ENCODE measurements around the gene RCVRN. TPM values are rescaled to one million over a fixed set of nuclear protein-coding genes. Genes with fewer than 3 reads are reported as not detected.

Gene RCVRN
- total RNA-seq, 2 experiments from 2014 or later = not detected

GRCh38 chr17:9893411-9894012 is 11.6 kb downstream of the RCVRN start:
- no peaks in the 10 kb centered on the region for H3K36me3 Mint-ChIP-seq
- no peak for DNase-seq
- H3K9me3 Mint-ChIP-seq = no peaks in the 10 kb centered on the region
- H3K27me3 Mint-ChIP-seq = peaks cover 11% of the 10 kb centered on the region
- no peak overlapping the region for H3K4me3 Mint-ChIP-seq
- no peak overlapping the region for H3K27ac Mint-ChIP-seq
- no peaks in the 10 kb centered on the region for H3K4me1 Mint-ChIP-seq

GRCh38 chr17:9890124-9890523 is 14.9 kb downstream of the RCVRN start:
- H3K4me3 Mint-ChIP-seq = no peak overlapping the region
- H3K9me3 Mint-ChIP-seq = no peaks in the 10 kb centered on the region
- no peaks in the 10 kb centered on the region for H3K4me1 Mint-ChIP-seq
- no peaks in the 10 kb centered on the region for H3K36me3 Mint-ChIP-seq
- H3K27me3 Mint-ChIP-seq = peaks cover 5% of the 10 kb centered on the region
- H3K27ac Mint-ChIP-seq = no peak overlapping the region
- peak; percentile 8 for DNase-seq

- no peak for DNase-seq
- no peaks in the 10 kb centered on the region for H3K36me3 Mint-ChIP-seq
- H3K27me3 Mint-ChIP-seq = no peaks in the 10 kb centered on the region
- H3K4me3 Mint-ChIP-seq = no peak overlapping the region
- peaks cover 14% of the 10 kb centered on the region for H3K9me3 Mint-ChIP-seq
- no peaks in the 10 kb centered on the region for H3K4me1 Mint-ChIP-seq
- H3K27ac Mint-ChIP-seq = no peak overlapping the region
Observed at GRCh38 chr17:9887508-9887907, 17.6 kb downstream of the RCVRN start.

- no peak overlapping the region for H3K4me3 Mint-ChIP-seq
- H3K9me3 Mint-ChIP-seq = peaks cover 22% of the 10 kb centered on the region
- H3K36me3 Mint-ChIP-seq = no peaks in the 10 kb centered on the region
- no peaks in the 10 kb centered on the region for H3K4me1 Mint-ChIP-seq
- no peaks in the 10 kb centered on the region for H3K27me3 Mint-ChIP-seq
- no peak for DNase-seq
- no peak overlapping the region for H3K27ac Mint-ChIP-seq
Observed at GRCh38 chr17:9886141-9886930, 18.7 kb downstream of the RCVRN start.

- DNase-seq = no peak
- no peaks in the 10 kb centered on the region for H3K27me3 Mint-ChIP-seq
- peaks cover 22% of the 10 kb centered on the region for H3K9me3 Mint-ChIP-seq
- no peaks in the 10 kb centered on the region for H3K36me3 Mint-ChIP-seq
- no peaks in the 10 kb centered on the region for H3K4me1 Mint-ChIP-seq
- no peak overlapping the region for H3K4me3 Mint-ChIP-seq
- no peak overlapping the region for H3K27ac Mint-ChIP-seq
Observed at GRCh38 chr17:9883451-9883850, 21.6 kb downstream of the RCVRN start.

- Mint-ChIP-seq H3K9me3 (peaks cover 22% of the 10 kb centered on the region), H3K27me3 (no peaks in the 10 kb centered on the region), H3K36me3 (no peaks in the 10 kb centered on the region), H3K4me1 (no peaks in the 10 kb centered on the region), H3K27ac (no peak overlapping the region), H3K4me3 (no peak overlapping the region)
- DNase-seq = no peak
Observed at GRCh38 chr17:9880582-9880999, 24.5 kb downstream of the RCVRN start.

GRCh38 chr17:9878786-9879525 is 26.1 kb downstream of the RCVRN start:
- no peak for DNase-seq
- Mint-ChIP-seq H3K4me1 (no peaks in the 10 kb centered on the region), H3K4me3 (no peak overlapping the region), H3K27ac (no peak overlapping the region), H3K27me3 (no peaks in the 10 kb centered on the region), H3K36me3 (no peaks in the 10 kb centered on the region), H3K9me3 (peaks cover 18% of the 10 kb centered on the region)

GRCh38 chr17:9878356-9878755 is 26.7 kb downstream of the RCVRN start:
- H3K27ac Mint-ChIP-seq = no peak overlapping the region

GRCh38 chr17:9875441-9875840 is 29.6 kb downstream of the RCVRN start:
- no peak overlapping the region for H3K4me3 Mint-ChIP-seq
- no peaks in the 10 kb centered on the region for H3K9me3 Mint-ChIP-seq
- no peak for DNase-seq
- H3K27ac Mint-ChIP-seq = no peak overlapping the region
- no peaks in the 10 kb centered on the region for H3K4me1 Mint-ChIP-seq
- no peaks in the 10 kb centered on the region for H3K27me3 Mint-ChIP-seq
- no peaks in the 10 kb centered on the region for H3K36me3 Mint-ChIP-seq

More at GRCh38 chr17:9878356-9878755, 26.7 kb downstream of the RCVRN start:
- Mint-ChIP-seq H3K4me1 (no peaks in the 10 kb centered on the region), H3K4me3 (no peak overlapping the region), H3K27me3 (no peaks in the 10 kb centered on the region), H3K36me3 (no peaks in the 10 kb centered on the region), H3K9me3 (peaks cover 14% of the 10 kb centered on the region)
- DNase-seq = no peak

GRCh38 chr17:9874722-9875121 is 30.3 kb downstream of the RCVRN start:
- H3K27me3 Mint-ChIP-seq = no peaks in the 10 kb centered on the region
- H3K4me1 Mint-ChIP-seq = no peaks in the 10 kb centered on the region
- no peak overlapping the region for H3K27ac Mint-ChIP-seq
- H3K36me3 Mint-ChIP-seq = no peaks in the 10 kb centered on the region
- no peak overlapping the region for H3K4me3 Mint-ChIP-seq
- no peak for DNase-seq
- no peaks in the 10 kb centered on the region for H3K9me3 Mint-ChIP-seq

- Mint-ChIP-seq H3K9me3 (no peaks in the 10 kb centered on the region), H3K27ac (no peak overlapping the region), H3K4me3 (no peak overlapping the region), H3K27me3 (no peaks in the 10 kb centered on the region), H3K4me1 (no peaks in the 10 kb centered on the region), H3K36me3 (no peaks in the 10 kb centered on the region)
- no peak for DNase-seq
Observed at GRCh38 chr17:9872852-9873251, 32.2 kb downstream of the RCVRN start.

- Mint-ChIP-seq H3K9me3 (peaks cover 1% of the 10 kb centered on the region), H3K4me1 (no peaks in the 10 kb centered on the region), H3K27ac (no peak overlapping the region), H3K27me3 (no peaks in the 10 kb centered on the region), H3K4me3 (no peak overlapping the region), H3K36me3 (no peaks in the 10 kb centered on the region)
- DNase-seq = no peak
Observed at GRCh38 chr17:9868552-9868951, 36.5 kb downstream of the RCVRN start.

- no peak for DNase-seq
- H3K27ac Mint-ChIP-seq = no peak overlapping the region
- no peaks in the 10 kb centered on the region for H3K36me3 Mint-ChIP-seq
- H3K4me3 Mint-ChIP-seq = no peak overlapping the region
- no peaks in the 10 kb centered on the region for H3K27me3 Mint-ChIP-seq
- no peaks in the 10 kb centered on the region for H3K4me1 Mint-ChIP-seq
- peaks cover 8% of the 10 kb centered on the region for H3K9me3 Mint-ChIP-seq
Observed at GRCh38 chr17:9865586-9865985, 39.5 kb downstream of the RCVRN start.

GRCh38 chr17:9862949-9863348 is 42.1 kb downstream of the RCVRN start:
- H3K27ac Mint-ChIP-seq = no peak overlapping the region
- no peaks in the 10 kb centered on the region for H3K27me3 Mint-ChIP-seq
- H3K4me3 Mint-ChIP-seq = no peak overlapping the region
- DNase-seq = no peak
- H3K9me3 Mint-ChIP-seq = peaks cover 17% of the 10 kb centered on the region
- no peaks in the 10 kb centered on the region for H3K36me3 Mint-ChIP-seq
- H3K4me1 Mint-ChIP-seq = no peaks in the 10 kb centered on the region

GRCh38 chr17:9862220-9862619 is 42.9 kb downstream of the RCVRN start:
- H3K4me3 Mint-ChIP-seq = no peak overlapping the region
- H3K9me3 Mint-ChIP-seq = peaks cover 20% of the 10 kb centered on the region
- peaks cover under 1% of the 10 kb centered on the region for H3K27me3 Mint-ChIP-seq
- H3K27ac Mint-ChIP-seq = no peak overlapping the region
- no peak for DNase-seq
- H3K4me1 Mint-ChIP-seq = no peaks in the 10 kb centered on the region
- H3K36me3 Mint-ChIP-seq = no peaks in the 10 kb centered on the region
